Testis (tissue), 3 donors: ENCODE results near the gene LCOR. TPM values are rescaled to one million over a fixed set of nuclear protein-coding genes. Genes with fewer than 3 reads are reported as not detected.

ENCODE experiments used
- DNase-seq: peaks from one replicate; pipeline ENCODE4 v3.0.0-alpha.2; 2019
- H3K27ac ChIP-seq, 2 donors: fragments of 200-600 bp; sonication (generic); one replicate each; pipeline ENCODE4 v1.5.1; 2019
- H3K27me3 ChIP-seq: fragments of 200-600 bp; sonication (generic); one replicate; pipeline ENCODE4 v1.5.1; 2019
- H3K36me3 ChIP-seq: fragments of 200-600 bp; sonication (generic); one replicate; pipeline ENCODE4 v1.5.1; 2017; ENCODE audit warnings: low read depth; ENCODE audit errors: missing control alignments
- H3K4me1 ChIP-seq: fragments of 200-600 bp; sonication (generic); one replicate; pipeline ENCODE4 v1.5.1; 2019
- H3K4me3 ChIP-seq, 2 donors: fragments of 200-600 bp; sonication (generic); one replicate each; pipeline ENCODE4 v1.5.1; 2017 to 2019
- H3K9me3 ChIP-seq: fragments of 200-600 bp; sonication (generic); one replicate; pipeline ENCODE4 v1.5.1; 2017
- CTCF ChIP-seq, 3 experiments: fragments of 450-650 bp in 2 of 3; fragments of 200-600 bp in 1 of 3; sonication (generic) in 1 of 3; IDR thresholded peaks; one replicate each; pipeline ENCODE4 v1.5.1; 2016 to 2019; ENCODE audit warnings: antibody characterized with exemption in 3 of 3, mild to moderate bottlenecking in 2 of 3, moderate library complexity in 1 of 3
- POLR2A ChIP-seq: fragments of 450-650 bp; IDR thresholded peaks from one replicate; pipeline ENCODE4 v1.6.1; 2017; ENCODE audit warnings: antibody characterized with exemption, mild to moderate bottlenecking, moderate library complexity
- WGBS, 2 donors: methylation state at CpG; one replicate each; pipeline ENCODE4 v1.1.5; 2018; 5-methylcytosine and 5-hydroxymethylcytosine counted together
- intact Hi-C: fragments of 100-400 bp; cut with DNase I; formaldehyde crosslinking; loops from one replicate; pipeline ENCODE4 v1.15.1; 2023; ENCODE audit warnings: low total_unique reads
- polyA plus RNA-seq: library from polyadenylated mRNA; stranded (reverse); fragments of 350-450 nt; fragmentation: Illumina TruSeq; extraction: RNeasy Lipid Tissue Mini Kit (QIAGEN cat#74804); gene quantifications from one replicate; pipeline ENCODE4 v1.2.3, GENCODE V29; 2014; ENCODE audit warnings: low read depth, low replicate concordance; ENCODE audit not compliant: insufficient read depth
- total RNA-seq, 2 donors: library from RNA; depleted of rRNA; stranded (reverse); fragments of >200 nt; gene quantifications; one replicate each; pipeline ENCODE4 v1.2.3, GENCODE V29; 2016

LCOR gene
- total and polyA plus RNA-seq, 3 donors from 2014 or later: 11.6 to 68.3 (median 40.0) TPM

GRCh38 chr10:96995851-96996250 lies 163.8 kb downstream of the LCOR start:
- DNase-seq: no peak
- H3K36me3 ChIP-seq: no peaks in the 10 kb centered on the region
- 59 to 61% methylated on average over 4 of the region's 4 CpGs for WGBS, 2 donors
- H3K27me3 ChIP-seq: no peaks in the 10 kb centered on the region
- intact Hi-C loops: no loop called here
- no peak for TF ChIP-seq CTCF (IDR thresholded peaks at IDR 0.05)
- TF ChIP-seq POLR2A: no peak
- H3K4me1 ChIP-seq: no peaks in the 10 kb centered on the region
- no peak overlapping the region for H3K4me3 ChIP-seq
- H3K9me3 ChIP-seq: no peaks in the 10 kb centered on the region
- H3K27ac ChIP-seq: no peak overlapping the region

DNA sequence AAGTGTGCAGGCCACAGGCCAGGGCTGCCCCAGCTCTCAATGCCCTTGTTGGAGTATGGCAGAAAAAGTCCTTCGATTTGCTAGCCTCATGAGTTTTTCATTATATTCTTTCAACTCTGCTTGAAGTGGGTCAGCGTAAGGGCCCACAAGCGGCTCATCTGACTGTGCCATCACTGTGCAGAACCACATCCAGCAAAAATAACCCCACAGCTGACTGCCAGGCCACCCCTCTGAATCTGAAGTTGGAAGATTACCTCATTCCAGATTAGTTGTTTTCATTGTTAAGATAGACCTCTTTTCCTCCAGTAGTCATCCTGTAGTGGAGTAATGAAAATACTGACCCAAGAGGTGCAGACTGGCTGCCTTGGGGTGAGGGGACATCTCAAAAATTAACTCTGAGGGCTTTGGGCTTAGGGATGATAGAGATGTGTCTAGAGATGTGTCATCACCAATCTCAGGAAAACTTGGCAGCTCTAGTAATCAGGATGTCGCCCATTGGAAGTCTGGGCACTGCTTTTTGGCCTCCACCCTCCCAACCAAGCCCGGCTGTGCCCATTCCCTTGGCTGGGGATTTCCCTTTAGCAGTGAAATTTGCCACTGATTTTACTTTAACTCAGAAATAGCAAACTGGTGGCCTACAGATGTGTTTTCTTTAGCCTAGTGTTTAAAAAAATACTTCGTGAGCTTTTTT lies 164.3 kb downstream of the LCOR start:
- 90 to 91% methylated on average over 6 of the region's 6 CpGs for WGBS, 2 donors
- Histone ChIP-seq H3K27me3 (no peaks in the 10 kb centered on the region), H3K9me3 (no peaks in the 10 kb centered on the region), H3K4me3 (no peak overlapping the region), H3K4me1 (no peaks in the 10 kb centered on the region), H3K36me3 (no peaks in the 10 kb centered on the region), H3K27ac (no peak overlapping the region)
- intact Hi-C loops: no loop called here
- DNase-seq: no peak
- no peak for TF ChIP-seq POLR2A
- TF ChIP-seq CTCF (IDR thresholded peaks at IDR 0.05): no peak

DNA sequence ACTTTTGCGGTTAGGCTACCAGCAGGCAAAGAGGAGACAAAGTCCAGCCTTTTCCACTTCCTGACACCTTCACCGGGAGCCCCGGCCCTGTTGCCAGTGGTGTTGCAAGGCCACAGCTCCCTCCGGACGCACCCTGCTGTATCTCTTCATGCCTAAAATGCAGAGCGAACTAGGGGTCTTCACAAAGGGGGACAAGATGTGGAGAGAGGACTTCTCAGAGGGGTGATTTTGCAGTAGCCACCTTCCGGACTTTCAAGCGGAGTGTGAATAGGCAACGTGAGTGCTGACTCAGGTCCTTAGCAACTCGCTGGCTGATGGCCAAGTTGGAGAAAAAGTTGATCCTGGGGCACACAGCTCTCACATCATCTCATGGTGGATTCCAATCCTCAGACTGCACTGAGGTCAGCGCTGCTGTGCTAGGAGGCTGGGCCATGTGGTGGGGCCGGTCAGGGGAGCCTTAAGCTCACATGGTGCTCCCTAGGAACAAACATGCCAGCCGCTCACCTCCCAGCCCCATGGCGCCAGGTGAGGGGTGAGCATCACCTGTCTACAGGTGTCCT lies 166.3 kb downstream of the LCOR start:
- DNase-seq: no peak
- Histone ChIP-seq H3K27me3 (no peaks in the 10 kb centered on the region), H3K9me3 (no peaks in the 10 kb centered on the region), H3K36me3 (no peaks in the 10 kb centered on the region), H3K4me3 (no peak overlapping the region), H3K27ac (no peak overlapping the region), H3K4me1 (no peaks in the 10 kb centered on the region)
- 76 to 87% methylated on average over 10 to 14 of the region's 14 CpGs for WGBS, 2 donors
- no peak for TF ChIP-seq CTCF (IDR thresholded peaks at IDR 0.05)
- intact Hi-C loops: no loop called here

- H3K27ac ChIP-seq: no peak overlapping the region
- TF ChIP-seq POLR2A (no peak), CTCF (IDR thresholded peaks at IDR 0.05) (no peak)
- H3K9me3 ChIP-seq: no peaks in the 10 kb centered on the region
- H3K4me1 ChIP-seq: no peaks in the 10 kb centered on the region
- DNase-seq: no peak
- intact Hi-C loops: no loop called here
- no peak overlapping the region for H3K4me3 ChIP-seq
- no peaks in the 10 kb centered on the region for H3K27me3 ChIP-seq
- 96 to 98% methylated on average over 4 of the region's 4 CpGs for WGBS, 2 donors
- no peaks in the 10 kb centered on the region for H3K36me3 ChIP-seq
Observed at GRCh38 chr10:96999337-96999736, 167.2 kb downstream of the LCOR start.

DNA sequence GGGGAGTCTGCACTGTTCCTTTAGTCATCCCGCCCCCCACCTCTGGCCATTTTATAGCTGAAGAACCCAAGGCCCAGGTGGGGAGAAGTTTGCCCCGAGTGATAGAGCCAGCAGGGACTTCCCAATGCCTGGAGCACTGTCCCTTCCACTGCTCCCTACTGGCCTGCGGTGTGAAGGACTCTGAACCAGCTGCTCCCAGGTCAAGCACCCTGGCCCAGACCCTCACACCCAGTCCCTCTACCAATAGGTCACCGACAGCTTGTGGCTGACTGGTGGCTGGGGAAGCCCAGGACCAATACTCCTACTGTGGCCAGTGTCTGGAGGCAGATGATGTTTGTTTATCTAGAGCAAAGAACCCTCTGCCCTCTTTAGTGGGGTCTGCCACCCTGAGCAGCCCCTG lies 167.9 kb downstream of the LCOR start:
- TF ChIP-seq POLR2A: no peak
- TF ChIP-seq CTCF (IDR thresholded peaks at IDR 0.05): no peak
- H3K9me3 ChIP-seq: no peaks in the 10 kb centered on the region
- no peak overlapping the region for H3K27ac ChIP-seq
- WGBS, 2 donors: 95 to 100% methylated on average over 2 to 4 of the region's 4 CpGs
- no peak for DNase-seq
- H3K36me3 ChIP-seq: no peaks in the 10 kb centered on the region
- H3K4me3 ChIP-seq: no peak overlapping the region
- no peaks in the 10 kb centered on the region for H3K4me1 ChIP-seq
- H3K27me3 ChIP-seq: no peaks in the 10 kb centered on the region
- intact Hi-C loops: no loop called here
